HG02943 (cell line): ENCODE results near the gene MRGPRF.

ENCODE experiments used
- ATAC-seq: cut with Tn5 transposase; IDR thresholded peaks from one replicate; pipeline ENCODE4 v1.9.1; 2021; ENCODE audit warnings: mild to moderate bottlenecking, low read depth, moderate library complexity; ENCODE audit not compliant: unreplicated experiment

The MRGPRF gene

GRCh38 chr11:68968306-68969250, 44.5 kb downstream of the MRGPRF start:
- ATAC-seq: no peak

- no peak for ATAC-seq
These were observed 45.9 kb downstream of the MRGPRF start for GRCh38 chr11:68966894-68967780.

DNA sequence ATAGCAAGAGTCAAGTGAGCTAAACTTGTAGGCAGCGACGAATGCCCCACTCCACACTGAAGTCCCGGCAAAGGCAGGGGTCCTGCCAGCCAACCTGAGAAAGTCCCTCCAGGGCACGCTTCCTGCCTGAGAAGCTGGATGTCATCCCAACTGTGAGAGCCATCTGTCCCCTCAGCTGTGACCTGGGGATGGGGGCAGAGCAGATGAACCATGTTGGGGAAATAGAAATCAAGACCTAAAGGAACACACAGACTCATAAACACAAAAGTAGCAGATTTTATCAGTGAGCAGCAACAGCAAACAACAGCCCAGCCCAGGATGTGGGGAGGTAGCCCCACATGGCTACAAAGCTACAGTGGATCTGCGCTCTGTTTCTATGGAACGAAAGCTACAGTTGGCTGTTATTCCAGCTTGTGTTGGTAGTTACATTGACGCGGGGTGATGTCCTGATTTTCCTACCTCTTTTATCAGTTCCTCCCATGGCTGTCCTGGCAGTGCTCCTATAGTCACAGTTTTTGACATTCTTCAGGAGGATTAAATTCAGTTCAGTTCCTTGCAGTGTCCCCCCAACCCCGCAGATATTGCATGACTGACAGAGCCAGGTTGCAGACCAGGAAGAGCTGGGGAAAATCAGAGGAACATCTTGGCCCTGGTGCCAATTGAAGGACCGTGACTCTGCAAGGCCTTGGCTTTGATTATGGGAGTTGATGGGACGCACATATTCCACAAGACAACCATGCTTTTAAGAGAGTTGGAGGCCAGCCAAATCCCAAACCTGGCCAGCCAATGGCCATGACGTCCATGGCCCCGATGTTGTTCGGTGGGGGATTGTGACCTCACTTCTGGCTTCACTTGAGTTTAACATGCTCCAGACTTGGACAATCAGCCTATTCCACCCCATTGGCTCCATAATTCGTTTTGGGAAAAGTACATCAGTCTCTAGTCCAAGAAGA, 46.9 kb downstream of the MRGPRF start:
- no peak for ATAC-seq

DNA sequence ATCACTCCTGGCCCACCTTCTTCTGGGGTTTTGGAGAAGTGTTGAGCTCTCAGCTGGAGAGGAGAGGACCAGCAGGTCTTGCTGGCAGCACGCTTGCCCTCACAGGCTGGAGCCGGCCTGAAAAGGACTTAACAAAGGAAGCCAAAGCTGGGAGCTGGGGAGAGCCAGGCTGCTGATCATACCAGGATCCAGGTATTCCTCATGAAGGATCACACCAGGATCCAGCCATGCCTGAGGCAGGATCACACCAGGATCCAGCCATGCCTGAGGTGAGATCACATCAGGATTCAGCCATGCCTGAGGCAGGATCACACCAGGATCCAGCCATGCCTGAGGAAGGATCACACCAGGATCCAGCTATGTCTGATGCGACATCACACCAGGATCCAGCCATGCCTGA, 49.3 kb downstream of the MRGPRF start:
- ATAC-seq: no peak

DNA sequence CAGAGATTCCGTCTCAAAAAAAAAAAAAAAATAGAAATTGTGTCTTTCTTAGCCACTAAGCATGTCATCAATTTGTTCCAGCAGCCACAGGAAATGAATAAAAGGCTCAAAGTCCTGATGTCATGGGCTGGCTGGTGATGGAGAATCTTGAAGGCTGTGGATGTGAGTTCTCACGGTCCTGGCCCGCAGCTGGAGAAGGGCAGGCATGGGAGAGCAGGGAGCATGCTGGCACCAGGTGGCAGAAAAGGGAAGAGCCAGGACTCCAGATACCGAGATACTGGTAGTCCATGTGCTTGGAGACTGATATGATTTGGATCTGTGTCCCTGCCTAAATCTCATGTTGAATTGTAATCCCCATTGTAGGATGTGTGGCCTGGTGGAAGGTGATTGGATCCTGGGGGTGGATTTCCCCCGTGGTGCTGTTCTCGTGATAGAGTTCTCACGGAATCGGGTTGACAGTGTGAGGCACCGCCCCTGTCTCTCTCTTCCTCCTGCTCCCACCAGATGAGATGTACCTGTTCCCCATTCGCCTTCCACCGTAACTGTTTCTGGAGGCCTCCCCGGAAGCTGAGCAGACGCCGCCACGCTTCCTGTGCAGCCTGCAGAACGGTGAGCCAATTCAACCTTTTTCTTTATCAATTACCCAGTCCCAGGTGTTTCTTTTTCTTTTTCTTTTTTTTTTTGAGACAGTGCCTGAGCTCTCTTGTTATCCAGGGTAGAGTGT, 50.4 kb downstream of the MRGPRF start:
- ATAC-seq: no peak

DNA sequence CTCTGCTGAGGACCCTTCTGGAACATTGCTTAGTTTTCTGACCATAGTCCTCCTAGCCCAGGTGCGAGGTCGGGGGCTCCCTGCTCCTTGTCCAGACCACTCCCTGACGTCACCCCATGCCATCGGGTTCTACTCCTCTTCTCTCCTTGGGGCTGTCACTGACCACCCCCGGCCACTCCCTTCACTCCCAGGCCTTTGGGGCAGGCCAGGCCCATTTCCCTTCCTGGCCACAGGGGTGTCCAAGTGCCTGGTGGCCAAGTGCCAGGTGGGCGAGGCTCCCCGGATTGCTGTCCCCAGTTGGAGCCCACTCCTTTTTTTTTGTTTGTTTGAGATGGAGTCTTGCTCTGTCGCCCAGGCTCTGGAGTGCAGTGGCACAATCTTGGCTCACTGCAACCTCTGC, 51.8 kb downstream of the MRGPRF start:
- ATAC-seq: no peak

- ATAC-seq: no peak
These were observed 52.6 kb downstream of the MRGPRF start for GRCh38 chr11:68960294-68961071.

- ATAC-seq: no peak
These were observed 53.4 kb downstream of the MRGPRF start for GRCh38 chr11:68959465-68960293.

- no peak for ATAC-seq
These were observed 54.8 kb downstream of the MRGPRF start for GRCh38 chr11:68958211-68958610.

GRCh38 chr11:68956547-68957254, 56.3 kb downstream of the MRGPRF start:
- no peak for ATAC-seq

- no peak for ATAC-seq
These were observed 56.9 kb downstream of the MRGPRF start for GRCh38 chr11:68956142-68956541.

DNA sequence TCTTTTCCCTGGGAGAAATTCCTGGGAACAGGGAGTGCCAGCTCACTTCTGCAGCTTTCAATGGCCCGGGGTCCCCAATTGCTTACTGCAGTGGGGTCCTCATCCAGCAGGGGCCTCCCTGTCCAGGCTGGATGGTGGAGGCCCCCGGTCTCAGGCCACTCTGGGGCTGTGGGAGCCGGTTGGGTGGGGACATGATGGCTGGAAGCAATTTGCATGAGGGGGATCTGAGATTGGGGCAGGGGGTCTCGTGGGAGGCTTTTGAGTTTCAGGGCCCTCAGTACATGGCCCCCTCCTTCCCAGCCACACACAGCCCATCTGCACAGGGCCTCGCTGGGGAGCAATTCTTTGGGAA, 57.5 kb downstream of the MRGPRF start:
- ATAC-seq: no peak

DNA sequence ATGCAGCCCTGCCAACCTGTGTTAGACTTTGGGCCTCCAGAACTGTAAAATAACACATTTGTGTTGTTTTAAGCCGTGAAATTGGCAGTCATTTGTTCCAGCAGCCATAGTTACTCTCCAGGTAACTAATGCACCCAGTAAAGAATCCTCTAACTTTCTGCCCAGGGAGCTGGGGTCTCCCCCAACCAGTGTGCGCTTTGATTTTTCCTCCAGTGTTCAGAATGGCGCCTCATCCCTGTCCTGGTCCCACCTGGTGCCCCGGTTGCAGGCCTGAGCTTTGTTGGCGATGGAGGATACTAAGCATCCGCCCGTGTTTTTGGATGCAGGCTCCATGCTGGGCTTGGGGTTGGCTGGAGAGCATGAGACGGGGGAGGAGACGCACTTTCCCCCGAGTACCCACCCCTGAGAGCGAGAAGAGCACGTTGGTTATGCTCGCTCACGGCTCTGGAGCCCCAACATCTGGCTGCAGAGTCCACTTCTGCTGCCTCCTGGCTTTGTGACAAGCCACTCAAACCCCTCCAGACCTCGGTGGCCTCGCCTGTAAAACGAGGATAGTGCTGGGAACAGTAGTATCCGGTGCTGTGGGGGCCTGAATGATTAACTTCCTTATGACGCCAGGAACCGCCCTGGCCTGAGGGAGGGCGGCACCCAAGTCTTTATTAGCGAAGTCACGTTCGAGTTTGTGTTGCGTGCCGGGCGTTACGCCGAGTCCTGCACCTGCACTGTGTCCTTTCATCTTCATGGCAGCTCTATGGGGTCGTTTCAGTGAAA, 58.0 kb downstream of the MRGPRF start:
- ATAC-seq: no peak
